Central memory CD8-positive, alpha-beta T cell (primary cell): Measurements from ENCODE around the gene KRTAP23-1.

ENCODE experiments used
- ATAC-seq: fragments of 150-1000 bp; cut with Tn5 transposase; replicated peaks from 2 replicates; pipeline ENCODE4 v1.10.0; 2022; ENCODE audit warnings: mild to moderate bottlenecking, moderate FRiP score, moderate number of reproducible peaks; ENCODE audit not compliant: poor library complexity, severe bottlenecking; ENCODE audit errors: extremely low read depth
- DNase-seq, 2 donors: peaks; one replicate each; pipeline ENCODE4 v3.0.0; 2021; ENCODE audit warnings: low spot score in 2 of 2
- H3K27ac Mint-ChIP-seq: one replicate; pipeline ENCODE4 v1.8.0; 2022; ENCODE audit warnings: low read depth, mild to moderate bottlenecking, moderate library complexity, mixed read lengths
- H3K27me3 Mint-ChIP-seq: one replicate; pipeline ENCODE4 v1.8.0; 2022; ENCODE audit warnings: mixed read lengths
- H3K36me3 Mint-ChIP-seq: one replicate; pipeline ENCODE4 v1.8.0; 2022; ENCODE audit warnings: mild to moderate bottlenecking, moderate library complexity, mixed read lengths; ENCODE audit not compliant: insufficient read depth
- H3K4me1 Mint-ChIP-seq: one replicate; pipeline ENCODE4 v1.8.0; 2022; ENCODE audit warnings: mixed read lengths
- H3K4me3 Mint-ChIP-seq: one replicate; pipeline ENCODE4 v1.8.0; 2022; ENCODE audit warnings: mild to moderate bottlenecking, moderate library complexity, mixed read lengths
- H3K9me3 Mint-ChIP-seq: one replicate; pipeline ENCODE4 v1.8.0; 2022; ENCODE audit warnings: mixed read lengths

KRTAP23-1 gene, protein sequence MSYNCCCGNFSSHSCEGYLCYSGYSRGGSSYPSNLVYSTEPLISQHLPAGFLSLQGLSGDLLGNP

DNA sequence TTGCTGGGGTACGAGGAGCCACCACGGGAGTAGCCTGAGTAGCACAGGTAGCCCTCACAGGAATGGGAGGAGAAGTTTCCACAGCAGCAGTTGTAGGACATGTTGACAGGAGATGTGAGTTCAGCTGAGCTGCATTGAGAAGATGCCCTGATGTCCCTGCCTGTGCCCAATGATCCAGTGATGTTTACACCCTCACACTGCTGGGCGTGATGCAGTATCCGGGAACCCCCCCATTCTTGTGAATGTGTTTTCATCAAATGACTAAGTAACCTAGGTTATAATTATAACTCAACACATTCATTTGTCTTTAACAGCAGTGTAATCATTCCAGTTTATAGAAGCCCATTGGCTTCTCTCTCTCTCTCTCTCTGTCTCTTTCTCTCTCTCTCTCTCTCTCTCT, at the start of gene KRTAP23-1:
KRTAP23-1 (minus strand) TSS at position 101 of the 400 bp plus-strand sequence; CDS start at position 101, 0 bp downstream.
- Mint-ChIP-seq H3K4me1 (no peaks in the 10 kb centered on the region), H3K9me3 (peaks cover 6% of the 10 kb centered on the region), H3K27ac (no peak within 1 kb of the TSS), H3K36me3 (no peaks in the 10 kb centered on the region), H3K27me3 (no peaks in the 10 kb centered on the region), H3K4me3 (no peak within 1 kb of the TSS)
- DNase-seq (no peak), ATAC-seq (no peak)

DNA sequence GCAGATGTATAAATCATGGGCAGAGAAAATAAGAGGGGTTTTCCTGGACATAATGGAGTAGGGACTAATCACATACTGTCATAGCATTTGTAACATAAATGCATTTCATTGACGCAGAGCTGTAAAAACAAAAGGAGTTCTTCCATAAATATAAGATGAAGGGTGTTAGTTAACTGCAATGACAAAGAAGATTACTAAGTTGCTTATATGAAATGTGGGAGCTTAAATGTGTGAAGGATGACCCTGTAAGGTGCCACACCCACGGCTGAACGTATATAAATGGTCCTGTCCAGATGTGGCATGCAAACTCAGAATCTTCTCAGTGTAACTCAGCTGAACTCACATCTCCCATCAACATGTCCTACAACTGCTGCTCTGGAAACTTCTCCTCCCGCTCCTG, 47.3 kb upstream of the KRTAP23-1 start, which contains the start of gene KRTAP13-1:
KRTAP13-1 (plus strand) TSS at position 301 of the 400 bp plus-strand sequence; CDS start at position 357, 56 bp downstream.
- DNase-seq (no peak), ATAC-seq (no peak)
- no peaks in the 10 kb centered on the region for H3K36me3 Mint-ChIP-seq
- H3K27ac Mint-ChIP-seq, result no peak within 1 kb of the TSS
- H3K4me1 Mint-ChIP-seq, result no peaks in the 10 kb centered on the region
- no peak within 1 kb of the TSS for H3K4me3 Mint-ChIP-seq
- H3K9me3 Mint-ChIP-seq, result peaks cover 10% of the 10 kb centered on the region
- no peaks in the 10 kb centered on the region for H3K27me3 Mint-ChIP-seq

DNA sequence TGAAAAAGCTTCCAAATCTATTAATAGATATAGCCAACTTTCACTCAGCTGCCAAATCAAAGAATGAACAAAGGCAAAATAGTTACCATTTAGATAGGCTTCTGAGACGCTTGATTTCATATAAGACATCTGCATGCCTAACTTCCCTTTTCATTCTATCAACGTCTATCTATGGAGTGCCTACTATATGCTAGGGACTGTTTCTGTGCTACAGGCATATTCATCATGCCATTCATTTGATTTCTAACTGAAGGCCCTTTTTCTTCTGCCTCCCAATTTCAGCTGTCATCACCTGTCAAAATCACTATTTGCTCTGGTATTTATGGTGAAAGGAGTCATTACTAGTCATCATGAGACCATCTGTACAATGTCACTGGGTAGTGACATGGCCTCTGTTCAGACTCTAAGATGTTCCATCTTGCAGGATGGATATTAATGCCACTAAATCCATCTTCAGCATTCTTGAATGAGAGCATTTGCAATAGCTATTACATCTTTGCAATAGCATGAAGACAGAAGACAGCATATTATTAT, 43.2 kb upstream of the KRTAP23-1 start:
- DNase-seq, result no peak
- no peak for ATAC-seq
- peaks cover 2% of the 10 kb centered on the region for H3K36me3 Mint-ChIP-seq
- H3K9me3 Mint-ChIP-seq, result peaks cover 11% of the 10 kb centered on the region
- H3K27ac Mint-ChIP-seq, result no peak overlapping the region
- no peaks in the 10 kb centered on the region for H3K27me3 Mint-ChIP-seq
- H3K4me1 Mint-ChIP-seq, result no peaks in the 10 kb centered on the region
- H3K4me3 Mint-ChIP-seq, result no peak overlapping the region

DNA sequence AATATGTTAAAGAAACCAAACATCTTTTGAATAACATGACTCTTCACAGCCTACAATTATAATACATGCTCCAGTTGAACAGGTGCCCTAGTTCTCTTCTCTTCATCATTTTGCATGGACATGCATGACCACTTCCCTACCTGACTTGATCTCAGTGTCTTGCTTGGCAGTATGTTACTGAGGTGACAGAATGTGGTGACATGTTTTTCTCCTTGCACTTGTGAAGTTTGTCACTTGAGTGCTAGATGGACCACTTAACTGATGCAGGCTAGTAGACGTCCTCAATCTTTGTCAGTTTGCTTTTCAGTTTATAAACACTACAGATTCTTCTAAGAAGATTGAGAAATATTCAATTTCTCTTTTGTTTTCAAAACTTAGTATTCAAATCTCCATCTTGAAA, 33.8 kb upstream of the KRTAP23-1 start:
- H3K4me1 Mint-ChIP-seq, result no peaks in the 10 kb centered on the region
- H3K9me3 Mint-ChIP-seq, result peaks cover 6% of the 10 kb centered on the region
- no peak overlapping the region for H3K27ac Mint-ChIP-seq
- no peak overlapping the region for H3K4me3 Mint-ChIP-seq
- H3K27me3 Mint-ChIP-seq, result no peaks in the 10 kb centered on the region
- ATAC-seq, result no peak
- no peaks in the 10 kb centered on the region for H3K36me3 Mint-ChIP-seq
- DNase-seq, result no peak

DNA sequence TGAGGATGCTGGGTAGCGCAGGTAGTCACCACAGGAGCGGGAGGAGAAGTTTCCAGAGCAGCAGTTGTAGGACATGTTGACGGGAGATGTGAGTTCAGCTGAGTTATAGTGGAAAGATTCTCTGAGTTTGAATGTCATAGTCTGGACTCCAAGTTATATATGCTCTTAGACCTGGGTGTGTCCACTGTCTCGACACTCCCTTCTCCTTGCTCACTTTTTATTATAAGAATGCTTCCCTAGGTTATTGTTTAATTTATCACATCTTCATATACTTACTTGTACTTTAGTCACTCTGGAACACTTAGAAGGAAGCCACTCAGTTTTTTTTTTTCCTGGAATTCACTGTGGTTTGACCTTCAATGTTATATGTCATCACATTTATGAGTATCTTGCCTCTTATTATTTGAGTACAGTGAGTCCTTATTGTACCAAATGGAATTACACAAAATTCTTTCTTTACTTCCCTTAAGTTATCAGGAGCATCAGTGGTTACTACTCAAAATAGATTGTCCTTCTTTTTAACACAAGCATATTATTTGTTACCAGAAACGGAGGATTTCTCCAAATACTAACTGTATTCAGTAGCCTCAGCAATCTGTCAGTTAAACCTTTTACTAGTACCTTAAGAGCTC, 23.8 kb upstream of the KRTAP23-1 start, which contains the start of gene KRTAP13-2:
KRTAP13-2 (minus strand) TSS at position 133 of the 632 bp plus-strand sequence; CDS start at position 75, 58 bp downstream.
- H3K36me3 Mint-ChIP-seq, result no peaks in the 10 kb centered on the region
- H3K9me3 Mint-ChIP-seq, result peaks cover 5% of the 10 kb centered on the region
- no peak within 1 kb of the TSS for H3K27ac Mint-ChIP-seq
- H3K27me3 Mint-ChIP-seq, result no peaks in the 10 kb centered on the region
- no peaks in the 10 kb centered on the region for H3K4me1 Mint-ChIP-seq
- DNase-seq (no peak), ATAC-seq (no peak)
- H3K4me3 Mint-ChIP-seq, result no peak within 1 kb of the TSS

DNA sequence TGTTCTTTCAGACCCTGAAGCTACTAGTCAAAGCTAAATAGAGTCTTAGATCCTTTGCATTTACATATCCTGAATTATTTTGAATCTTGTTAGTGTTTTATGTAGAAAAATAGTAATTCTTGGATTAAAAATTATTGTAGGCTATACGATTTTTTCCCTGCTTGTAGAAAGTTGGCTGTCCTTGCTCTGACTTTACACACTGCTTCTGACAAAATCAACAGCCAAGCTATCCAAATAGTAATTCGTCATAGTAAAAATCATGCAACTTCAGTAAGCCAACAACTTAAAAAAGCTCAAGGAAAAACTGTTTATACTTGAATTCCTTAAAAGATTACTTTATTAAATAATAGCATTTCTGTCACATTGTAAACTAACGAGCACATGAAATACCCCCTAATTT, 7.5 kb upstream of the KRTAP23-1 start:
- no peak overlapping the region for H3K27ac Mint-ChIP-seq
- H3K36me3 Mint-ChIP-seq, result no peaks in the 10 kb centered on the region
- no peak overlapping the region for H3K4me3 Mint-ChIP-seq
- H3K9me3 Mint-ChIP-seq, result peaks cover 5% of the 10 kb centered on the region
- no peak for DNase-seq
- H3K27me3 Mint-ChIP-seq, result no peaks in the 10 kb centered on the region
- H3K4me1 Mint-ChIP-seq, result no peaks in the 10 kb centered on the region
- no peak for ATAC-seq

DNA sequence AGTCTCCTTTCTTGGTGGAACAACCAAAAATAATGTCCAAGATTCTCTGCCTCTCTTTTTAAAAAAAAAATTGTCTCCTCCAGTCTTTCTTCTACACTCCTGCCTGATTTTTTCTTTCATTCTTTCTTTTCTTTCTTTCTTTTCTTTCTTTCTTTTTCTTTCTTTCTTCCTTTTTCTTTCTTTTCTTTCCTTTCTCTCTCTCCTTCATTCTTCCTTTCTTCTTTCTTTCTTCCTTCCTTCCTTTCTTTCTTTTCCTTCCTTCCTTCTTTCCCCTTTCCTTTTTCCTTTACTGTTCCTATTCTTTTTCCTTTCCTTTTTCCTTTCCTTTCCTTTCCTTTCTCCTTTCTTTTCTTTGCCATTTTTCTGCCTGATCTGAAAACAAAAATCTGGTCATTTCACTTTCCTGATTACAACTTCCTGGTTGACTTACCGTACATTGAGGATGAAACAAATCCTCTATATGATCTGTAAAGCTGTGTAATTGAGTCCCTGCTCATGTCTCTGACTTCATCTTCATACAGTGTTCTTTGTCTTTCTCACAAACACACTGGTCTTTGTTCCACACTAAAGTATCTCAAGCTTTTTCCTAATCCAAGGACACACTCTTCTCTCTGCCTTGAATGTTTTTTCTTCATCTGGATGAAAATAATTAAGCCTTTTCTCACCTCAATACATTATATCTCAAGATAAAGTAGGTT, 6.1 kb upstream of the KRTAP23-1 start:
- no peak overlapping the region for H3K4me3 Mint-ChIP-seq
- no peak for DNase-seq
- H3K27me3 Mint-ChIP-seq, result no peaks in the 10 kb centered on the region
- no peaks in the 10 kb centered on the region for H3K36me3 Mint-ChIP-seq
- peaks cover 5% of the 10 kb centered on the region for H3K9me3 Mint-ChIP-seq
- H3K4me1 Mint-ChIP-seq, result no peaks in the 10 kb centered on the region
- no peak for ATAC-seq
- no peak overlapping the region for H3K27ac Mint-ChIP-seq

DNA sequence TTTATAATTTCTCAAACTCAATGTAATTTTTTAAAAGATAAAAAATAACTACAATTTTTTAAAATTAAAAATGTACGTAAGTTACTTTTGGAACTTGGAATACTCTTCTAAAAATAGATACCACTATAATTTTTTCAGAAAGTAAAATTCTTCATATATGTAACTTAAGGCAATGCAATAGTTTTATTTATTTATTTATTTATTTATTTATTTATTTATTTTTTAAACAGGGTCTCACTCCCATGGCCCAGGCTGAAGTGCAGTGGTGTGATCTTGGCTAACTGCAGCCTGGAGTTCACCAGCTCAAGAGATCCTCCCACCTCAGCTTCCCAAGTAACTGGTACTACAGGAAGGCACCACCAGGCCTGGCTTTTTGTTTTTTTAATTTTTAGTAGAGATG, 3.1 kb upstream of the KRTAP23-1 start:
- Mint-ChIP-seq H3K9me3 (peaks cover 11% of the 10 kb centered on the region), H3K36me3 (no peaks in the 10 kb centered on the region), H3K27ac (no peak overlapping the region), H3K4me3 (no peak overlapping the region), H3K27me3 (no peaks in the 10 kb centered on the region), H3K4me1 (no peaks in the 10 kb centered on the region)
- ATAC-seq (no peak), DNase-seq (no peak)

DNA sequence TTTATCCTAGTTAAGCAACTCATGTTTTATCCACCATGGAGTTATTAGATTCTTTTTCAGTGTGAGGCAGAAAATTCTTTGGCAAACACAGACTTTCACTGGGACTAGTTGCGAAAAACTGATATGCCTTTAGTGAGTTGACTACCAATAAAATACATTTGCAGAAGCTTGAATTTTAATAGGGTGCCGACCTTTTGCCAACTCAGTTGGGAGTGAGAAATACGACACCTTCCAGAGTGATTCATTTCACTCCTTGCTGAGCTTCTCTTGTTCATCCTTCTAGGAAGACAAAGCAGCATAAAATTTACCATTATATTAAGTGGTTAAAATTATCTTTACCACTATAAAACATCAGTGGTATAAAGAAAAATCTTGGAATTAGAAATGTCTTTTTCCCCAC, 1.2 kb upstream of the KRTAP23-1 start:
- Mint-ChIP-seq H3K36me3 (no peaks in the 10 kb centered on the region), H3K4me3 (no peak overlapping the region), H3K4me1 (no peaks in the 10 kb centered on the region), H3K9me3 (peaks cover 9% of the 10 kb centered on the region), H3K27me3 (no peaks in the 10 kb centered on the region), H3K27ac (no peak overlapping the region)
- DNase-seq (no peak), ATAC-seq (no peak)

DNA sequence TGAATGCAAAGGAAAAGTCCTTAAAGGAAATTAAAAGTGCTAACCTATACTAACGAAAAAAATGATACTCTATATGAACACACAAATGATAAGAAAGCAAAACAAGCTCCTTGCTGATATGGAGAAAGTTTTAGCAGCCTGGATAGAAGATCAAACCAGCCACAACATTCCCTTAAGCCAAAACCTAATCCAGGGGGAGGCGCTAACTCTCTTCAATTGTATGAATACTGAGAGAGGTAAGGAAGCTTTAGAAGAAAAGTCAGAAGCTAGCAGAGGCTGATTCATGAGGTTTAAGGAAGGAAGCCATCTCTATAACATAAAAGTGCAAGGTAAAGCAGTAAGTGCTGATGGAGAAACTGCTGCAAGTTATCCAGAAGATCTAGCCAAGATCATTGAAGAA, 3.4 kb downstream of the KRTAP23-1 start:
- Mint-ChIP-seq H3K4me1 (no peaks in the 10 kb centered on the region), H3K27ac (no peak overlapping the region), H3K4me3 (no peak overlapping the region), H3K9me3 (peaks cover 6% of the 10 kb centered on the region), H3K36me3 (no peaks in the 10 kb centered on the region), H3K27me3 (no peaks in the 10 kb centered on the region)
- ATAC-seq (no peak), DNase-seq (no peak)

DNA sequence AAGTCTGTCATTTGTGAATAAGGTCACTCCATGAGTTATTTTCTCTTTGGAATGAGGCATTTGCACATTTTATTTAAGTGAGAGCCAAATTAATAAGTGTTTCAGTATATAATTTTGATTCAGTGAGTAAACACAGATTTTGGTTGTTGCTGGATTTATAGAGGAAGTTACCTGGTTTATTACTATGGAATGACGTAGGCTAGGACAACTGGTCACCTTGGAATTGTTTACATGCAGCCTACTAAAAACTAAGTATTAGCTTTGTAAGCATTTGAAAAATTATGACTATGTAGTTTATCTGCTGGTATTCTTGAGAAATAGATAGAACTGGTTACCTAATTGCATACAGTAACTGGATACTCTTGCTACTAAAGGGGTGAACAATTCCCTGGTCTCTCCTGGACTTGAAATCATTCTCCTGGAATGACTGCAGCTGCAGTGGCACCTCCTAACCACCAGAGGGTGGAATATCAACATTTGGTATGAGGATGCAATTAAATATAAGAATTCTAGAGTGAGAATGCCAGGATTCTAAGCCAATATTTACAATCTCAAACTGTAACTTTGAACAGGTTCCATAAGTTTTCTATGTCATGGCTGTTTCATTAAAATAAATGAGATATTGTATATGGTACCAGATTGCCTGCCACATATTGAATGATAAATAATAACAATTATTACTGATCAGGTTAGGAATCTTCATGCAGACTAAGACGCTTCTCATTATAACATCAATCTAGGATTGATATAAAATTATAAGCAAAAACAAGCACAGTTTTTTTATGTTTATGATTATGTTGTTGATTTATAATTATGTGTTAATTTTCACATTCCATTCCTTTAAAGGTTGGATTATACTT, 7.5 kb downstream of the KRTAP23-1 start:
- Mint-ChIP-seq H3K36me3 (no peaks in the 10 kb centered on the region), H3K9me3 (no peaks in the 10 kb centered on the region), H3K27ac (no peak overlapping the region), H3K4me1 (no peaks in the 10 kb centered on the region), H3K4me3 (no peak overlapping the region), H3K27me3 (no peaks in the 10 kb centered on the region)
- ATAC-seq (no peak), DNase-seq (no peak)

DNA sequence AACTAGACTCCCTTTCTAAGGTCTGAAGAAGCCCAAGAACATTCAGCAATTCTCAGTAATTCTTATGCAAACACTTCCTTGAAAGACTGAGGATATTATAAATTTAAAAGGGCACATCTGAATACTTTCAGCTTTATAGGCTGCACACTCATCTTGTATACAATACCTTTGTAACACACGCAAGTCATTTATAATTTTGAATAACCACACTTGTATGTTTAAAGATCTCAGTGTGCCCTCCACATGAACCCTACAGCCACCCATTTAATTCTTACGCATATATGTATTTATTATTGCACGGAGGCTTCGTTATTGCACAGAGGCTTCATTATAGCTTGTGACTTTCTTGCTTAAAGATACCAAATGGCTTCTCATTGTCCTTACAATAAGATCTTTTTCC, 9.7 kb downstream of the KRTAP23-1 start:
- H3K9me3 Mint-ChIP-seq, result no peaks in the 10 kb centered on the region
- H3K27me3 Mint-ChIP-seq, result no peaks in the 10 kb centered on the region
- H3K4me1 Mint-ChIP-seq, result no peaks in the 10 kb centered on the region
- no peak for ATAC-seq
- no peak overlapping the region for H3K27ac Mint-ChIP-seq
- no peak for DNase-seq
- H3K36me3 Mint-ChIP-seq, result no peaks in the 10 kb centered on the region
- H3K4me3 Mint-ChIP-seq, result no peak overlapping the region
